ENCODE data around the gene ZNF737. TPM values are rescaled to one million over a fixed set of nuclear protein-coding genes. Genes with fewer than 3 reads are reported as not detected.
"Not testable (repeated sequence)": the region's sequence is repeated elsewhere in the genome, so short reads cannot be mapped to it uniquely, and the experiment has no call there.

The ZNF737 gene
- polyA plus RNA-seq (2012; ENCODE audit: insufficient read depth, insufficient read length), result 1.8 TPM

DNA sequence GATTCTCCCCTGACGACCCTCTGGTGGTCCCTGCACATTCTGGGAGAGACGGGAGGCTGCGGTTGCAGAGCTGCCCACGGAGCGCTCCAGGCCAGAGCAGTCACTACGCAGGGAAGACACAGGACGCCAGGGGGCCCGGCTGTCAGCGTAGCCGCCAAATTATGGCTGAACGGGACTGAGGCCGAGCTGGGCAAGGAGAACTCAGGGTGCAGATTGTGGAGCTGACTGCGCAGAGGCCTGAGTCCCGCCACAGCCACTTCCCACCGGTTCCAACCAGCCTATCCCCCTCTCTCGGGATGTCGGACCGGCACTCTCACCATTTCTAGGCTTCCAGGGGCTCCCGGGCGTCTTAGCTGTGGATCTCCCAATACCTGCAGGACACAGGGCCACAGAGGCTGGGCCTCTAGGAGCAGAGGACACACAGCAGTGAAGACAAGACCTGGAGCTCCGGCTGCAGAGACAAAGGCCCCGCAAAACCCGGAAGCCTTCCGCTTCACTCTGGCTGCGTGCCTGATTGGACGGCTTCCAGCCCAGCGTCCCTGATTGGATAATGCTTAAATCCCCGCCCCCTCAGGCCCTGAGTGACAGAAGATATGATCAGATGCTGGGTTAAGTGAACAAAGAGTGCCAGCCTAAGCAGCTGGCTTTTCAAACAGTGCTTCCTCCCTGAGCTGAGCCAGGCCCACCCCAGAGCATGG is at the start of gene ZNF737:
Gene ZNF737, minus strand, starts transcription at position 461 of the 698 bp plus-strand sequence. Its CDS starts 141 bp downstream, at position 320.
- DNase-seq (ENCODE audit: low read depth, low spot score), result peak; percentile 59
- H3K4me3 ChIP-seq (ENCODE audit: low read length), result peak within 1 kb of the TSS; percentile 43

DNA sequence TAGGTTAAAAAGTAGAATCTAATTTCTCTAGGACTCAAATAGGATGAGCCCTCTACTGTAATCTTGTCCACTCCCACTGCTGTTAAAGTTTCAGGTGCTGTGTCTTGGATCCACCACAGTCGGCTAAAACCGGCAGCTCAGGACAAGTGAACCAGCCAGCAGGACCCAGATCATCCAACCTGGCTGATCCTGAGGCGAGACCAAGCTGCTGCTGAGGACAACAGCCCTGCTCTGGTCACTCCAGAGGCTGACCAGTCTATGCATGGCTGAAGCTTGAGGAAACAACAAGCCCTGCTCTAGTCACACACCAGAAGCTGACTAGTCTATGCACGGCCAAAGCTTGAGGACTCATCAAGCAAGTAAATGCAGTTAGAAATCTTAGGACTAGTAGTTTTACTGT is 49.4 kb upstream of the ZNF737 start:
- not testable (repeated sequence) for H3K4me3 ChIP-seq (ENCODE audit: low read length); DNase-seq (ENCODE audit: low read depth, low spot score)

DNA sequence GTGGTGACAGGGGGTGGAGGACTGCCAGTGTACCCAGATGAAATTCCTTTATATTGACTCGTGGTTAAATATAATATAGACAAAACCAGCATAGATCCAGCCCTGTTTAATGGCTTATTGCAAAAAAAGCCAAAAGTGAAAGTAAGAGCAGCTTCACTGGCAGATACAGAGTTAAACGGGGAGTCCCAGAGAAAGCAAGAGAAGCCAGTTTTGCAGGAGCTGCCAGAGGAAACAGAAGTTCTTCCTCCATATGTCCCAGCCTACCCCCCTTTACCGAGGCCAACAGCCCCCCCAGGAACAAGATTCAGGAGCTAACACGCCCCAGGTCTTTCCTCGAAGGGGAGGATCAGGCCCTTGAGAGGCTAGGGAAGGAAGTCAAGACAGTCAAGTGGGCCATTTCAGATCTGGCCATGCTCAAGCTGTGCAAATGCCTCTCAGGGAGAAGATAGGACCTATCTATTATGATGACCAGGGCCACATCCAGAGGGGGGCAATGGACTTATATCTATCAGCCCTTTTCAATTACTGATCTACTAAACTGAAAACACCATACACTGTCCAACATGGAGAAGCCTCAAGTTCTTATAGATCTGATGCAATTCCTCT is 47.2 kb upstream of the ZNF737 start:
- no peak overlapping the region for H3K4me3 ChIP-seq (ENCODE audit: low read length)
- no peak for DNase-seq (ENCODE audit: low read depth, low spot score)

DNA sequence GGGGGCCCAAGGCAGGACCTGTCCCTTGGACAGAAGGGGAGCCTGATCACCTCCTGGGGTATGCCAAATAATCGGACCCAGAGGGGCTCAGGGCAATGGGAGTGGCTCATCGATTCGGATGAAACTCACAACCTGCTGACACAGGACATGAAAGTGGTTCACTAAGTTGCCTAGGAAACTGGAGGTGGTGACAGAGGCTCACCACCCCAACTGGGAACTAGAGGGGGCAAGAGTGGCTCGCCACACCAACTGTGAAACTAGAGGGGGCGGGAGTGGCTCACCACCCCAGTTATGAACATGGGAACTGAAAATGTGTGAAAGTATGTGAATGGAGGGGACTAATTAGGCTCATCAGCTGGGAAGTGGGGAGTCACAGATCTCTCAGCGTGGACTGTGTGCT is 46.3 kb upstream of the ZNF737 start:
- no peak overlapping the region for H3K4me3 ChIP-seq (ENCODE audit: low read length)
- DNase-seq (ENCODE audit: low read depth, low spot score), result no peak

DNA sequence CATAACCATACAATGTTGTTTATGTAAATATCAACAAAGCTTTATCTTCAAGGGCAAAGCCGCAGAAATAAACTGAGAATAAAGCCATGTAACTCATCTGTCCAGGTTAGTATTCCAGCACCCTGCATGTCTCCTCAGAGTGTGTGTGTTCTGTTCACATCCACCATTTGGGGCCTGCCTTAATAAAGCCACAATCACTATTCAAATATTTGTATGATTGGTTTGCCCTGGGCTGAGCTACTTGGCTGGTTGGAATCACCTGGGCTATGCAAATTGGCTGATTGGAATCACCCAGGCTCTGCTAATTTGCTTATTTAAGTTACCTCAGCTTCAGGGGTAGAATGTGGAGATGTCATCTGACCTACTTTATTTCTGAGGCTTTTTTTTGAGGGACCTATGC is 42.4 kb upstream of the ZNF737 start:
- H3K4me3 ChIP-seq (ENCODE audit: low read length), result no peak overlapping the region

DNA sequence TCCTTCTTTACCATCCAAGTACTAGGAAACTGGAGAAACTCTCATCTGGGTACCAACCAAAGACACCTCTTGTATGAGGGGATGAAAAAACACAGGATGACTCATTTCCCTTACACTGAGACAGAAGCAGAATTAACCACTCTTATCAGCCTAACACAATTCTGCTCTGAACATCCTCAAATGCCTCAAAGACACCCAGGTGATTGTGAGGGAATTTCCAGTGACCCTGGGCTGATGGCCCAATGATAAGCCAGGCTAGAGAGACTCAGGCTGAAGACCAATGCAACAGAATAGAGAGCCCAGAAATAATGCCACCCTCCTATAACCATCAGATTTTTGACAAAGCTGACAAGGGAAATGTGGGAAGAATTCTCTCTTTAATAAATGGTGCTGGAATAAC is 7.0 kb downstream of the ZNF737 start:
- DNase-seq (ENCODE audit: low read depth, low spot score), result no peak
- no peak overlapping the region for H3K4me3 ChIP-seq (ENCODE audit: low read length)

More for the DNA sequence above, 42.4 kb upstream of the ZNF737 start:
- no peak for DNase-seq (ENCODE audit: low read depth, low spot score)

DNA sequence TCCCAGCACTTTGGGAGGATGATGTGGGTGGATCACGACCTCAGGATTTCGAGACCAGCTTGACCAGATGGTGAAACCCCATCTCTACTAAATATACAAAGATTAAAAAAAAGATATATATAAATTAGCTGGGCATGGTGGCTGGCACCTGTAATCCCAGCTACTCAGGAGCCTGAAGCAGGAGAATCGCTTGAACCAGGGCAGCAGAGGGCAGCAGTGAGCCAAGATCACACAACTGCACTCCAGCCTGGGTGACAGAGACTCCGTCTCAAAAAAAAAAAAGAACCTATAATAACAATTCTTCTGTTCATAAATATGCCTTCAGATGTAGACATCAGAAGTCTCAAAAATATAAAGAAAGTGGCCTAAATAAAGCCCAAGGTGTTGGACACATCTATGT is 7.6 kb downstream of the ZNF737 start:
- no peak for DNase-seq (ENCODE audit: low read depth, low spot score)
- H3K4me3 ChIP-seq (ENCODE audit: low read length), result no peak overlapping the region

DNA sequence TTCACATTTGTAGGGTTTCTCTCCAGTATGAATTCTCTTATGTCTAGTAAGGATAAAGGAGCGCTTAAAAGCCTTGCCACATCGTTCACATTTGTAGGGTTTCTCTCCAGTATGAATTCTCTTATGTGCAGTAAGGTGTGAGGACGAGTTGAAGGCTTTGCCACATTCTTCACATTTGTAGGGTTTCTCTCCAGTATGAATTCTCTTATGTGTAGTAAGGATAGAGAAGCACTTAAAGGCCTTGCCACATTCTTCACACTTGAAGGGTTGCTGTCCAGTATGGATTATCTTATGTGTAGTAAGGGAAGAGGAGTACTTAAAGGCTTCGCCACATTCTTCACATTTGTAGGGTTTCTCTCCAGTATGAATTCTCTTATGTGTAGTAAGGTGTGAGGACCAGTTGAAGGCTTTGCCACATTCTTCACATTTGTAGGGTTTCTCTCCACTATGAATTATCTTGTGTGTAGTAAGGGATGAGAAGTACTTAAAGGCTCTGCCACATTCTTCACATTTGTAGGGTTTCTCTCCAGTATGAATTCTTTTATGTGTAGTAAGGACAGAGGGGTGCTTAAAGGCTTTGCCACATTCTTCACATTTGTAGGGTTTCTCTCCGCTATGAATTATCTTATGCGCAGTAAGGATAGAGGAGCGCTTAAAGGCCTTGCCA is 20.8 kb downstream of the ZNF737 start:
- DNase-seq (ENCODE audit: low read depth, low spot score); H3K4me3 ChIP-seq (ENCODE audit: low read length): not testable (repeated sequence)

DNA sequence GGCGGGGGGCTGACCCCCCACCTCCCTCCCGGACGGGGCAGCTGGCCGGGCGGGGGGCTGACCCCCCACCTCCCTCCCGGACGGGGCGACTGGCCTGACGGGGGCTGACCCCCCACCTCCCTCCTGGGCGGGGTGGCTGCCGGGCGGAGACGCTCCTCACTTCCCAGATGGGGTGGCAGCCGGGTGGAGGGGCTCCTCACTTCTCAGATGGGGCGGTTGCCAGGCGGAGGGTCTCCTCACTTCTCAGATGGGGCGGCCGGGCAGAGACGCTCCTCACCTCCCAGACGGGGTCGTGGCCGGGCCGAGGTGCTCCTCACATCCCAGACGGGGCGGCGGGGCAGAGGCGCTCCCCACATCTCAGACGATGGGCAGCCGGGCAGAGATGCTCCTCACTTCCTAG is 35.3 kb downstream of the ZNF737 start:
- DNase-seq (ENCODE audit: low read depth, low spot score), result not testable (repeated sequence)

DNA sequence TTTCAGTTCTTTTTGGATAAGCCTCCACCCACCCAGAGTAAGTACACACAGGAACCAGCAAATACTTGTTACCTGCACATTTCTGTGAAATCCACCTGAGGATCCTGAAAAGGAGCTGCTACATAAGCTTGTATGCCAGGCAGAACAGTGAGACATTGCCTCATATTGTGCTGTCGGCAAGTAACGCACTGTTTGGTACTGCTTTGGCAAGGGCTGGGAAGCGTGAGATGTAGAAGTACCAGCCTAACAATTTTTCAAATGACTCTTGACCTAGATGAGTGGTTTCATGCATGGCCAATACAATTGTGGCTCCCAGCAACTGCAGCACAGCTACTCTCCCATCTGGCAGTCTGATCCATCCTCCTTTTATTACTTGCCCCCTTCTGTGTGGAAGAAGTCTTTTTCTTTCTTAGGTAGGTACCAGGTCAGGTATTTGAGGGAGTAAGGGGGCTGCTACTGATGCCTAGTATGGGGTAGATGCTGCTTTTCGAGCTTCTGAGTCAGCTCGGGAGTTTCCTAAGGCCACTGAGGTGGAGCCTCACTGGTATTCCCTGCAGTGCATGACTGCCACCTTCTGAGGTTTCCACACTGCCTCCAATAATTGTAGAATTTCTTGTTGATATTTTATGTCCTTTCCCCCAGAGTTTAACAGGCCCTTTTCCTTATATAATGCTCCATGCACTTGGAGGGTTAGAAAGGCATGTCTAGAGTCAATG is 52.2 kb downstream of the ZNF737 start:
- no peak overlapping the region for H3K4me3 ChIP-seq (ENCODE audit: low read length)
- no peak for DNase-seq (ENCODE audit: low read depth, low spot score)

More for the DNA sequence above, 35.3 kb downstream of the ZNF737 start:
- H3K4me3 ChIP-seq (ENCODE audit: low read length), result not testable (repeated sequence)

DNA sequence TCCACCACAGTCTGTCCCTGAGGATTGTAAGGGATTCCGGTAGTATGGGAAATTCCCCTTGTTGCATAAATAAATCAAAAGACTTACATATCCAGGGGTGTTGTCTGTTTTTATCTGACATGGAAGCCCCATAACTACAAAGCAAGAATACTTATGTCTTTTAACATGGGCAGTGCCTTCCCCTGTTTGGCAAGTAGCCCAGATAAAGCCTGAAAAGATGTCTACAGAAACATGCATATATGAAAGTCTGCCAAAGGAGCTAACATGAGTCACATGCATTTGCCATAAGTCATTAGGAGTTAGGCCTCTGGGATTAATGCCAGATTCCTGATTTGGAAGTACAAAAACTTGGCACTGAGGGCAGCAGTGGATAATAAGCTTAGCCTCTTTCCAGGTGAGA is 62.1 kb downstream of the ZNF737 start:
- H3K4me3 ChIP-seq (ENCODE audit: low read length), result no peak overlapping the region
- DNase-seq (ENCODE audit: low read depth, low spot score), result no peak
